Measurements from ENCODE around the gene DHH.
A peak's percentile ranks its signal among the peaks of the same experiment; 100 is the strongest.
"Not testable (repeated sequence)": the region's sequence is repeated elsewhere in the genome, so short reads cannot be mapped to it uniquely, and the experiment has no call there.

DHH gene

DNA sequence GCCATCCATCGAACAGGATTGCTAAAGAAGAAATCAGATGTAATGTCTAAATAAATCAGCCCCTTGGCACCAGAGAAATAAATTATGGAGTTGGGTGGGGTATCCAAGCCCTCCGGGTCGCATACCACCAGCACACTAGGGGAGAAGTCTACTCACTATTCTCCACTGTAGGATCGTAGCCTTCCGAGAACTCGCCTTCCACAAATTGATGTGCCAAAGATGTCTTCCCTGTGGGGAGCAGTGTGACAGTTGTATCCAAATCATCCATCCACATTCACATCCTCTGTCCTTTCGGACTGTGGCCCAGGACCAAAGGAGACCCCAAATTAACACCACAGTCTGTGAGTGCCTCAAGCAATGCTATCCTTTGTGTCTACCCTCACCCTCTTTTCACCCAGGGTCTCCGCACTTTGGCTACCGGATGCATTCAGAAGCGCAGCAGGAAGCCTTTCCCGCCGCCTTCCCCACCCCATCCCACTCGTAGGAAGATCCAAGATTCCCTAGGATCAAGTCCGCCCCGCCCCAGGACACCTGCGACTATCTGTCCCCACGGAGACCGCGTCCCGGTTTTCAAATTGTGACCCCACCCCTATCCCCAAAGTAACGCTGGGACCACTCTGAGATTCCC is 25.6 kb downstream of the DHH start:
- no peak for DNase-seq

DNA sequence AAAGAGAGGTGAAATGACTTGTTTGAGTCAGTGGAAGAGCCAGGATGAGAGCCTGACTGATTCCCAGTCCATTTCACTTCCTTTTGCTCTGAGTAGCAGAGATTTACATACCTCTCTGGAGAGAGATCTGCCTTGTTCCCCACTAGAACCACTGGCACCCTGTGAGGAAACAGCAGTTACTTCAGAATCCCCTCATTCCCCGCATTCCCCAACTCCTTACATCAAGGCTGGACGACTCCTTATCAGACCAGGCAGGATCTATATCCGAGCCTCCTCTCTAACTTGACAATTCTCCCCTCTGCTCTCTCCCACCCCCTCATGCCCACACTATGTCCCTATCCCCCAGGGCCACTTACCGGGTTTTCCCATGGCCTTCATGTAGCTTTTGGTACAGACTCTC is 28.5 kb downstream of the DHH start:
- no peak for DNase-seq

DNA sequence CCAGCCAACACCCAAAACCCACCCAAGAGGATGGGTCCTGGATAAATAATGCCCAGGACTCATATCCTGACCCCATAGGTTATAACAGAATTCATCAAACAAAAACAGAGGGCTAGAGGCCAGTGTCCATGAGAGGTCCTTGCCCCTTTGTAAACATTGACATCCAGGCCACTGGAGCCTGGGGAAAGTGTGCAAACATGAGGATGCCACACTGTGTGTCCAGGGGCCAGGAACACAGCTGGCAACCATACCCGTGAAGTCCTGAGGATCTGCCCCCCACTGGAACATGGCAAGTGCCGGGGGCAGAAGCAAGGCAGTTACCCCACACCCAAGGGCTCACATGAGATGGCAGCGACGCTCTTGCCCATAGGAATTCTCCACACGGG is 29.8 kb downstream of the DHH start:
- DNase-seq: no peak

DNA sequence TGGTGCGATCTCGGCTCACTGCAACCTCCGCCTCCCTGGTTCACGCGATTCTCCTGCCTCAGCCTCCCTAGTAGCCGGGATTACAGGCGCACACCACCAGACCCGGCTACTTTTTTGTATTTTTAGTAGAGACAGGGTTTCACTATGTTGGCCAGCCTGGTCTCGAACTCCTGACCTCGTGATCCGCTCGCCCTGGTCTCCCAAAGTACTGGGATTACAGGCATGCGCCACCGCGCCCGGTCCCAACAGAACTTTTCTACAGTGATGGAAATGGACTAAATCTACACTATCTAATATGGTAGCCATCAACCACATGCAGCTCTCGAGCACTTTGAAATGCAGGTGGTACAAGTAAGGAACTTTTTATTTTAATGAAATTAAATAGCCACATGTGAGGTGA is 32.7 kb downstream of the DHH start:
- not testable (repeated sequence) for DNase-seq

DNA sequence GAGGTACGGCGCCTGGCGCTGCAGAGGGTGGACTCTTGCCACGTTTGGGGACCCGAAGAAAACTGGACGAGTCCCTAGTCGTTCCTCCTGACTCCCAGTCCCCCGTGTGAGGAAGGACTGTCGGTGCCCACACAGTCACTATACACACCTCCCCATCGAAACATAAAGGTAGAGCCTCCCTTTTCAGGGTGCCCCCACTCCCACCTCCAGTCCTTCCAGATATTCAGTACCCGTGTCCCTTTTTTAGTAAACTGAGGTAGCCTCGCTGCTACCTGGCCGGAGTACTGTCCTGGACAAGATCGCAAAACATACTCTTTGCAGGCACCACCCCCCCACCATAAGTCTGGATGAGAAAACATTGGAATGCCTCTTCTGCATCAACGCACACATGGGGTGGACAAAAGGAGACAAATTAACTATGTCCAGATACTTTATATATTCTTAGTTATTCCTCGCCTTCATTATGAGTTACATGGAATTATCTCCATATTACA is 33.4 kb downstream of the DHH start:
- no peak for DNase-seq

DNA sequence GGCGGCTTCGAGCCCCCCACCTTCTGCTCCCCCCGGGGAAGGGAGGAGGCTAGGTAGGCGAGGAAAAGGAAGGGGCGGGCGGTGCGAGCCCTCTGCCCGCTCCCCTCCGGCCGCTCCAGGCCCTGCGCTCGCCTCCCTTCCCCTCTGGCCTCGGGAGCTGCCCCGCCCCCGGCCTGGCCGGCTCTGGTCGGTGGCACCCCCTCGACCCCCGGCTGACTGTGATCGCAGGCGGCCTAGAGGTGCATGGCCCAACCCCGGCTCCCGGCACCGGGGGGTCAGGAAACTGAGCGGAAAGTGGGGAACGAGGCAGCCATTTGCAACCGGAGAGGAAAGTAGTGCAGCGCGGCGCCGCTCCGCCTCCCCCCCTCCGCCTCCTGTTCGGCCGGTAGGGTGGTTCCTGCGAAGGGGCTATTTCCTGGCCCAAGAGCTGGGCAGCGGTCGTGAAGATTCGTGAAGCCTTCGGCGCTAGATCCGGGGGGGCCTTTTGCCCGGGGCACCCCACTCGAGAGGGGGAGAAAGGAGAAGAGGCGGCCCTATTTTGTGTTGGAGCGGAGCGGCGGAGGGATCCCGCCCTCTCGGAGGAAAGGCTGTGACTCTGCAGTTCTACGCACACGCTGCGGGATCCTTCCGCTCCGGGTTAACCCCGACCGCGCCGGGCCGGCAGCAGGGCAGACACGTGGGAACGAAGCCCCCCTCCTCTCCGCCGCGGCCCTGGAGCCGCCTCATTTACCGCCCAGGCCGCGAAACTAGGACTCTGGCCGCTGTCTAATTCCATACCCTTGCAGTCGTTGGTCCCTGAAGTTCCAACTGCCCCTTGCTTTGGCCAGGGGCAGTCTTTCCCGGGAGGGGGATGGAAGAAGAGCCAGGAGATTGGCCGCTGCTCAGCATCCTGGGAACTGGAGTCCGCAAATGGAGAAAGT is 34.1 kb downstream of the DHH start, which contains the start of gene KMT2D:
Gene KMT2D (minus strand): TSS at position 558 of the 920 bp plus-strand sequence. CDS start 5,470 bp downstream, outside the sequence.
- DNase-seq: peak; percentile 97

DNA sequence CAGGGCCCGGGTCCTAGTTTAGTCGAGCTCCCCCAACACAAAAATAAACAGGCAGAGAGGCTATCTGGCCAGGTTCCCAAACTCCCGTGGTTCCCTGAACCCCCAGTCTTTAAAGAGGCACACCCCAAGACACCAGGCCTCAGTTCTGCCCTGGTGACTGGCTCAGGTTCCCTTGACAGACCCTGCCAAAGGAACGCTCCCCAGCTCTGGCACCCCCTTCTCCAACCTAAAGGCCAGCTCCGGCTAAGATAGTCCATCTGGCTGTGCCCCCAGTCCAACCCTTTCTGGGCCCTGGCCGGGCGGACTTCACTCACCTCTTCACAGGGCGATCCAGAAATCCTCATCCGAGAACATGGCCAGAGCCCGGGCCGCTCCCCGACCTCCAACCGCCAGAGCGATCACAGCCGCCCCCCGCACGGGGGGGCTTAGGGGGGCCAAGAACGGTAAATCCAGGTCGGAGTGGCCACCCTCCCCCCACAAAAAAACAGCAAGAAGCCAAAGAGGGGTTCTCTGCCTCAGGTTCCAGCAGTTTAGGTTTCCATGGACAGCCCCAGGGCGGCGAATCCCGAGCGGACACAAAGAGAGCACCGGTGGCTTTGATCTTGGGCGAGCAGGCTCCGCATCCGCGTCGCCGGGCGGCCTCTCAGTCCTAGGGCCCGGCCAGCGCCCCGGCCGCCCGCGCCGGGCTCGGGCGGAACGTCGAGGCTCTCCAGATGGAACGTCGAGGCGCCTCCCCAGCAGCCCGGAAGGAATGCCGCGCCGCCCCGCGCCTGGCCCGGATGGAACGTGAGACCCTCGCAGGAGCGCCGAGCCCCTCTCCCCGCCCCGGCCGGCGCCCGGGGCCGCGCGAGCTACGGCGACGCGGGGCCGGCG is 35.1 kb downstream of the DHH start:
- DNase-seq: peak; percentile 16

DNA sequence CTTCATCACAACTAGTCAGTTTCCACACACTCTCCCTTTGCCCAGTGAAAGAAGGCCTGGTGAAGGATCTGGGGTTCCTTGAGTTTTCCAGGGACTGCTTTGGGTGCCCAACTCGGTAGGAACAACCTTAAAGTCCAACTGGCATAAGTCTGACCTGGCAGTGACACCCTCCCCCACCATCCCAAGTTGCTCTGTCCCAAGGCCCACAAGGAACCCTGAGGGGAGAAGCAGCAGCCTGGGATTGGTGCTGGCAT is 35.6 kb downstream of the DHH start:
- no peak for DNase-seq

DNA sequence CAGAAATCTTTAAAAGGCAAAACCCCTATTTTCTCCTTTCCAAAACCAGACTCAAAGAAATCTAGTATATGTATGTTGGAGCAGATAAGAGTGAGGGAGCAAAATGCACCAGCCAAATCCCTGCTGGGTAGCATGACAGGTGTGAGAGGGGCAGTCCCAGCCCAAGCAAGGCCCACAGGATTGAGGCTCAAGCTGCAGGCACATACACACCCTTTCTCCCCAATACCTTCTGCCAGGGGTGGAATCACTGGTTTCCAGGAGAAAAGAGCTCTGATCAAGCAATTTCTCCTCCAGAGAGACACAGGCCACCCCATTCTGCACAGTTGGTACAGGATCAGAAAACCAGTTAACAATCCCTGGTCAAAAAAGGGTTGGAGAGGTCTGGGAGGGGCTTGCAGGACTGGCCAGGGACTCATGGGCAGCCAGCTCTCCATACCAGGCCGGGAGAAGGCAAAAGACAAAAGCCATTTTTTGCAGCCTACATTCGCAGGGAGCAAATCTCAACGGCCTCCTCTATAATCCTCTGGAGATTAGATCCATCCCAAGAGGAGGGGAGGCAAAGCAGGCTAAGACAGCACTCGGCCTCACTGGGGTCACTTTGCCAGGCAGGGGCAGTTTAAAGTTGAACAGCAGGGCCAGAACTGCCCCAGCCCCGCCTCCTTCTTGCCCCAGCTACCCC is 36.1 kb downstream of the DHH start:
- DNase-seq: no peak

DNA sequence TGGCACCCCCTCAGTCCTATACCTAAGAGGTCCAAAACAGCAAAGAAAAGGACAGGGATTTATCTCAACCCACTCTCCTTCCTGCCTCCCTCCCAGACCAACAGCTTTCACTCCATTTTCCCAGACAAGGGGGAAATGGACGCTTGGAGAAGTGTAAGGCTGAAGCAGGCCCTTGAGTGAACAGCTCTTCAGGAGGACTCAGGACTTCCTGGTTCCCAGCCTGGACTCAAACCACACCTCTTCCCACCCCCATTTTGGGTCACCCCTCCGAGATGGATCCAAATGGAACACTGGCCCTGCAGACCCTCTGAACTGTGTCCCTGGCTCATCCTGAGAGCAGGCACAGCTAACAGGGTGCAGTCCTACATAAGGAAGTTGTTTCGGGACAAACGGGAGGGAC is 36.7 kb downstream of the DHH start:
- DNase-seq: no peak

DNA sequence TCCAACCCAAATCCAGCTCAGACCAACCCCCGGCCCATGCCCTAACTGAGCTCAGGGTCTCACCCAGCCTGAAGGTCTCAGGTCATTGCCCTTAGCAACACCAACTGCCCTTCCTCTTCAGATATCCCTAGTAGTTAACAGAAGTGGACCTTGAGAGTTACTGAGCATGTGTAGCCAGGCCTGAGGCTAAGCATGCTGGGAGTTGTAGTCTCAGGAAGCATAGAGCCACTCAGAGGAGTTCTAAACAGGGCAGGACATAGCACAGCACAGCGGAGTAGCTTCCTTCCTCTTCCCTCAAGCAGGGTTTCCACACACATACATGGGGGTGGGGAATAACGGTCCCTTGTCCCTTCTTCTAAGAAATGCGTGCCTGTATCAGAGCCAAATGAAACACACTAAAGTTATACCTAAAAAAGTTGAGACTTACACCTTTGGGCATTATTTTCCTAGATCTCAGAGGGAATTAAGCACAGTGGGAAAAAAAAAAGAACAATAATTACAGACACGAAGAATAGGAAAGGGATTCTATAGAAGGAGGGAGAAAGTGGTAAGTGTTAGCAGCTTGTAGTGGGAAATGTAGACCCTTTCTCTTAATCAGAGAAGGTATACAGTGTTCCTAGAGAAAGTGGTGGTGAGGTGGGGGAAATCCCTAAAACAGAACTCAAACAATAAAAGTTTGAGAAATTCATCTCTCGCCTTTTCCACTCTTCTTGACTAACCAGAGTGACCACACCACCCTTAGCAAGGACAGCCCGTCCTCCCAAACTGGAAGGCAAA is 38.4 kb downstream of the DHH start:
- peak; percentile 73 for DNase-seq

DNA sequence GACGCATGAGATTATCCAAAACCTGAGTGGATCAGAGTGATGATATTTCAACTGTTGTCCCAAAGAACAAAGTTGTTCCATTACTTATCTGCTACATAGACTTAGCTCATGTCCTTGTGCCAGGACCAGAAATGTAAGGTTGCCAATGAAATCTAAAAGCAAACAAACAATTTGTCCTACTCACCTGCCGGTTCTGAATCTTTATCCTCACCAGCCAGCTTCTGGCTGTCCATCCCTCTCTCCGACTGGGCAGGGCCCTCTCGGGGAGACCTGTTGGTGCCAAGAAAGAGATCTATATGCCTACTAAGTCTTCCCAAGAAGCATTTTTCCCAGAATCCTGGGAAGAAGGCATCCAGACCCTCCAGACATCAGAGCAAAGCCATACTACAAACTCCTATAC is 39.5 kb downstream of the DHH start:
- no peak for DNase-seq

DNA sequence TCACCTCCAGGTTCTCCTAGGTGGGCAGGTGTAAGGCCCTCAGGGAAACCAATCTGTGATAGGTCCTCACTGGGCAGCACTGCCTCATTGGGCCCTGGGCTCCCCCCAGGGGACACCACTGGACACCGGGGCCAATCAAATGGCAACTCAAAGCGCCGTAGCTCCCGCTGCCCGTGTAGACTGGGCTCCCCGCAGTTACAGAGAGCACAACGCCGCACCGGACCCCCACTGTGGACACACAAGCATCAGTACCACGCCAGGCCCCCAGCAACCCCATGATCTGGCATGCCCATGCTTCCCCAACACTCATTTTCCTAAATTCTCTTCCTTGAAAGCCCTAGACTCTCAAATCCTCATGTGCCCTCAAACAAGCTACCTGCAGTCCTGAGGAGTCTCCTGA is 40.1 kb downstream of the DHH start:
- DNase-seq: no peak

DNA sequence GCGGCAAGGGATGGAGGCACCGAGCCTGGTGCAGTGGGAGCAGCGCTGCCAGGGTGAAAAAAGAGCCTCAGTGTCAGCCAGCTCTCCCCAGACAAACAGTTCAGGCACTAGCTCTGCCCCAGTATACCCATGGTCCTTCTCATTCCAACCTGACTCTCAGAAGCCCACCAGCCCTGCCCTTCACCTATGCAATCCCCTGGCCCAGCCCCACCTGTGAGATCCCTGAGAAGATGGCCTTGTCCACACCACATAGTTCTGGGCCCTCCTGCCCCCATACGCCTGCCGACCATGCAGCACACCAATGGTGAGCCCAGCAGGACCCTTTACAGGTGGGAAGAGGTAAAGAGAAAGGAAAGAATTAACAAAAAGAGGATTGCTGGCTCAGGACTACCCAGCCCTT is 40.5 kb downstream of the DHH start:
- no peak for DNase-seq

DNA sequence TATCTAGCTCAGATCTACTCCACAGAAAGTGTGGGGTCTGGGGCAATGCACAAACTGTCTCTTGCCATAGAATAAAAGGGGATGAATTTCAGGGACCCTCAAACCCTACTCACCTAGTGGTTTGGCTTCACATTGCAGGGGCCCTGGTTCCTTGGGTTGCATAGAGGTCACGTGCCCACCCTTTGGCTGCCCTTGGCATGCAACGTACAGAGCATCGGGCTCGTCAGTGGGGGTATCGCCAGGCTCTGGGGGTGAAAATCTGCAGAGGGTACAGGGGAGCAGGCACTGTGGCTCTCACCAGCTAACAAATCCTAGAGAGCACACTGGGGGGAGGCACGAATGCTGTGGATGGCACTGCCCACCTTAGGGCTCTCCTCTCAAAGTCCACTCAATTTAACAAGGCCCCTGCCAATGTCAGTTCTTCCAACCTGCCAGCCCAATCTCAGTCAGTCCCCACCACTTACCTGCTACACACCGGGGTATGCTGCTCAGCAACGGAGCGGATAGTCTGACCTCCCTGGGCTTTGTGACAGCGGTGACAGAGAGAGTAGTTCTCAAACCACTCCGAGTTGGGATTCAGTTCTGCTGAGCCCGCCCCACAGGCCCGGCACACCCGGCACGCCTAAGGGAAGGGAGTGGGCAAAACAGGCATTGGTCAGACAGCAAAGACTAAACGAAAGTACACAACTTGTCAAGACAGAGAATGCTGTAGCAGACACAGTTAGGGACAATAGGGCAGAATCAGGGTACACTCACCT is 42.0 kb downstream of the DHH start:
- DNase-seq: no peak

DNA sequence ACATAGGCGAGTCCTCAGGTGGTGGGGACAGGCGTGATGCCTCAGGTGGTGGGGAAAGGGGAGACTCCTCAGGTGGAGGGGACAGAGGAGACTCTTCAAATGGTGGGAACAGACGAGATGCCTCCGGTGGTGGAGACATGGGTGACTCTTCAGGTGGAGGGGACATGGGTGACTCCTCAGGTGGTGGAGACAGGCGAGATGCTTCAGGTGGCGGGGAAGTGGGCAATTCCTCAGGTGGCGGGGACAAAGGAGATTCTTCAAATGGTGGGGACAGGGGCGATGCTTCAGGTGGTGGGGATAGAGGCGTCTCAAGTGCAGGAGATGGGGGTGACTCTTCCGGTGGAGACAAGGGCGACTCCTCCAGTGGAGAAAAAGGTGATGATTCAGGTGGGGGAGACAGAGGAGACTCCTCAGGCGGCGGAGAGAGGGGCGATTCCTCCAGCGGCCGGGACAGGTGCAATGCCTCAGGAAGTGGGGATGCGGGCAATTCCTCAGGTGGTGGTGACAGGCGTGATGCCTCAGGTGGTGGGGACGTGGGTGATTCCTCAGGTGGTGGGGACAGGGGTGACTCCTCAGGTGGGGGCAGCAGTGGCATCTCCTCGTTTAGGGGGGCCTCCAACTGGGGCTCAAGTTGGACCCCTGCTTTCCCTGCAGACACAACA is 42.7 kb downstream of the DHH start:
- no peak for DNase-seq

DNA sequence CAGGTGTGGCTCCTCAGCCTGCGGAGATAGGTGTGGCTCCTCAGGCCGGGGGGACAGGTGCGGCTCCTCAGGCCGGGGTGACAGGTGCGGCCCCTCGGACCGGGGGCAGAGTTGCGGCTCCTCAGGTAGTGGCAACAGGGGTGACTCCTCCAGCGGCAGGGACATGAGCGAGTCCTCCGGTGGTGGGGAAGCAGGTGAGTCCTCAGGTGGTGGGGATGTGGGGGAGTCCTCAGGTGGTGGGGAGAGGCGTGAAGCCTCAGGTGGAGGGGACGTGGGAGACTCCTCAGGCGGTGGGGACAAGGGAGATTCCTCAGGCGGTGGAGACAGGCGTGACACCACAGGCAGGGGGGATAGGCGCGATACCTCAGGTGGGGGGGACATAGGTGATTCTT is 43.2 kb downstream of the DHH start:
- no peak for DNase-seq

DNA sequence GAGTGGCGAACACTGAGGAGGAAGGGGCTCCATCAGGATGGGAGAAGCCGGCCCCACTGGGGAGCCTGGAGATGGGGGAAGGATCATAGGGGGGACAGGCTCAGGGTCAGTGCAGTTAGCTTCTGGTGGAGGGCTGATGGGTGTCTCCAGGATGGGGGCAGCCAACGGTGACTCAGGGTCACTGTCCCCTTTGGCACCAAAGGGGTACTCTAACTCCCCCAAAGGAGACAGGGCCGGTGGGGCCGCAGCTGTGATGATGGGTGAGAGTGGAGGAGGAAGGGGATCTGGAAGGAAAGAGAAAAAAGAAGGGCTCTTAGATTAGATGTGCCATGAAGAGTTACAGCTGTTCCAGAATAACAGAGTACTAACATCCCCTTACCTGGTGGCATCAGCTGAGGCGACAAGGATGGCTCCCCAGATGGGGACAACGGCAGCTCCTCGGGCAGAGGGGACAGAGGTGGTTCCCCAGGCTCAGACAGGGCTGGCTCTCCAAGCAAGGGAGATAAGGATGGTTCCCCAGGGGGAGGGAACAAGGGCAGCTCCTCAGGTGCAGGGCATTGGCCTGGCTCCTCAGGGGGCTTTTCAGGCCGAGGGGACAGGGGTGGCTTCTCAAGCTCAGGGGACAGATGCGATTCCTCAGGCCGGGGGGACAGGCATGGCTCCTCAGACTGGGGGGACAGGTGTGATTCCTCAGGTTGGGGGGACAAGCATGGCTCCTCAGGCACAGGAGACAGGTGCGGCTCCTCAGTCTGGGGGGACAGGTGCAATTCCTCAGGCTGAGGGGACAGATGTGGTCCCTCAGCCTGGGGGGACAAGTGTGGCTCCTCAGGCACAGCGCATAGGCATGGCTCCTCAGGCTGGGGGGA is 43.9 kb downstream of the DHH start:
- DNase-seq: no peak

DNA sequence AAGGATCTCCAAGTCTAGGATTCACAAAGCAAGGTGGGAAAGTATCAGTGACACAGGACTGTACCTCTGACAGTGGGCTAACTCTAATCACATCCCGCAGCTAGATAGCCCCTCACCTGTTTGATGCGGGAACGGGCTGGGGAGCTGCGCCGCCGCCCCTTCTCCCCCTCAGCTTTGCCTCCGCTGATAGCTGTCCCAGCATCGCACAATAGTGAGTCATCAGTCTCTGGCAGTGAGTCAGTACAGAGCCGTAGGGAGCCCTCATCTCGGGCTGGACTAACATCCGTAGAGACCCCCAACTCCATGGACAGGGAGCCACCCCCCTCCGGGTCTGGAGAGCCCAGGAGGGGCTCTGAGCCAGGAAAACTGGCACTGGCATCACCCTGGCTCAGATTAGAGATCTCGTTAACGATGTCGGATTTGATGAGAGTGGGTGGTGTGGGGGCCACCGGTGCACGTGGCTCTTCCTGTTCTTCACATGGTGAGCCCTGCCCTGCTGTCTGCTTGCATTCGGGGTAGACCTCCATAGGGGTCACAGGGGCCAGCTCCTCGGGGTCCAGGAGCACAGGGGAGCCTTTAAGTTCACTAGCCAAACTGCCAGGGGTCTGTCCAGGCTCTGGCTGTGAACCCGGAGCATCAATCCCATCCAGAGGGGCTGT is 44.9 kb downstream of the DHH start:
- peak; percentile 50 for DNase-seq
